Spleen (tissue), 11 donors: ENCODE results near the gene ETNK2. TPM values are rescaled to one million over a fixed set of nuclear protein-coding genes. Genes with fewer than 3 reads are reported as not detected.

Experiments used
- DNase-seq: peaks from one replicate; pipeline ENCODE4 v3.0.0-alpha.2; 2020
- H3K27ac ChIP-seq, 8 donors: fragments of 200-600 bp; sonication (generic) in 7 of 8; 1 replicate in 4 of 8; 2 replicates in 4 of 8; pipeline versions ENCODE4 v1.5.0 to v1.8.0; 2016 to 2021; ENCODE audit warnings: inconsistent platforms in 4 of 8, mild to moderate bottlenecking in 4 of 8, moderate library complexity in 1 of 8
- H3K27me3 ChIP-seq, 7 donors: fragments of 200-600 bp; sonication (generic) in 6 of 7; replicated peaks in 1 of 7; 1 replicate in 4 of 7; 2 replicates in 3 of 7; pipeline versions ENCODE4 v1.5.0 to v1.8.0; 2016 to 2021; ENCODE audit warnings: inconsistent platforms in 3 of 7, mild to moderate bottlenecking in 1 of 7
- H3K36me3 ChIP-seq, 6 donors: fragments of 200-600 bp; sonication (generic) in 5 of 6; 1 replicate in 4 of 6; 2 replicates in 2 of 6; pipeline versions ENCODE4 v1.5.0 to v1.8.0; 2016 to 2021; ENCODE audit warnings: inconsistent platforms in 2 of 6
- H3K4me1 ChIP-seq, 6 donors: fragments of 200-600 bp; sonication (generic) in 5 of 6; 1 replicate in 3 of 6; 2 replicates in 3 of 6; pipeline versions ENCODE4 v1.5.0 to v1.8.0; 2016 to 2021; ENCODE audit warnings: inconsistent platforms in 3 of 6
- H3K4me3 ChIP-seq, 8 donors: fragments of 200-600 bp; sonication (generic) in 7 of 8; 1 replicate in 4 of 8; 2 replicates in 4 of 8; pipeline versions ENCODE4 v1.5.0 to v1.8.0; 2016 to 2021; ENCODE audit warnings: inconsistent platforms in 4 of 8, mild to moderate bottlenecking in 4 of 8, moderate library complexity in 2 of 8
- H3K9me3 ChIP-seq, 8 donors: fragments of 200-600 bp; sonication (generic) in 7 of 8; 1 replicate in 4 of 8; 2 replicates in 4 of 8; pipeline versions ENCODE4 v1.5.0 to v1.8.0; 2016 to 2021; ENCODE audit warnings: inconsistent platforms in 4 of 8
- CTCF ChIP-seq, 11 experiments: fragments of 200-600 bp in 7 of 11; fragments of 450-650 bp in 4 of 11; sonication (generic) in 4 of 11; IDR thresholded peaks in 8 of 11; conservative IDR thresholded peaks in 3 of 11; 1 replicate in 7 of 11; 2 replicates in 4 of 11; pipeline versions ENCODE4 v1.4.0 to v1.8.0; 2016 to 2021; ENCODE audit warnings: antibody characterized with exemption in 11 of 11, inconsistent platforms in 4 of 11, mild to moderate bottlenecking in 1 of 11
- POLR2A ChIP-seq, 3 donors: fragments of 450-650 bp; IDR thresholded peaks; one replicate each; pipeline ENCODE4 v1.5.1; 2017; ENCODE audit warnings: antibody characterized with exemption in 3 of 3, mild to moderate bottlenecking in 1 of 3
- POLR2AphosphoS5 ChIP-seq, 3 donors: sonication (generic); formaldehyde crosslinking; IDR thresholded peaks; one replicate each; pipeline ENCODE4 v1.5.1; 2017; ENCODE audit warnings: antibody characterized with exemption in 3 of 3
- WGBS, 5 donors: extraction: QIAGEN DNeasy Blood & Tissue Kit in 3 of 5; methylation state at CpG; one replicate each; pipeline versions ENCODE4 v1.1.5 to v1.1.7; 2013 to 2018; 5-methylcytosine and 5-hydroxymethylcytosine counted together
- intact Hi-C: fragments of 100-400 bp; cut with DNase I; formaldehyde crosslinking; loops from one replicate; pipeline ENCODE4 v1.15.0; 2023; ENCODE audit warnings: low total_unique reads
- polyA plus RNA-seq, 3 donors: library from polyadenylated mRNA; stranded (reverse); fragments of 200-250 nt; gene quantifications; one replicate each; pipeline ENCODE4 v1.2.1, GENCODE V29; 2013
- total RNA-seq, 7 donors: library from RNA; depleted of rRNA in 3 of 7; stranded (reverse); fragments of >200 nt in 3 of 7; fragmentation: NEBNext Ultra II Directional in 4 of 7; extraction: Animal tissue kit (Norgen Biotek cat#: 25700) in 4 of 7; gene quantifications; one replicate each; pipeline versions ENCODE4 v1.1.0 to v1.2.1, GENCODE V29; 2016 to 2021
- donor health status: healthy with polysubstance abuse.
- donor health status: DM: no; HTN: no; CAD: no; lungs with moderate emphysema.
- donor health status: DM: no; HTN: no; CAD: no.
- donor health status: Bipolar disorder and iron deficiency.
- donor health status: healthy.
- donor health status: DM: no; HTN: no; CAD: no.
- donor health status: DM: yes; HTN: yes; CAD: no.

The ETNK2 gene
- total and polyA plus RNA-seq, 10 donors = 1.9 to 20.8 (median 5.6) TPM

GRCh38 chr1:204198348-204199340 lies 46.8 kb upstream of the ETNK2 start:
- Histone ChIP-seq H3K27ac (no peak overlapping the region), H3K36me3 (no peaks in the 10 kb centered on the region), H3K4me1 (no peaks in the 10 kb centered on the region), H3K9me3 (no peaks in the 10 kb centered on the region), H3K4me3 (no peak overlapping the region), H3K27me3 (peaks cover 0 to 64% (median 0%) of the 10 kb centered on the region in 7 donors)
- intact Hi-C loops = no loop called here
- DNase-seq = peak; percentile 16
- TF ChIP-seq POLR2A (IDR thresholded peaks at IDR 0.05) = no peak
- no peak for TF ChIP-seq POLR2AphosphoS5 (IDR thresholded peaks at IDR 0.05)
- TF ChIP-seq CTCF (IDR thresholded peaks at IDR 0.05 in 8 of 11, conservative IDR thresholded peaks at IDR 0.05 in 3 of 11) = no peak
- WGBS, 5 donors = 58 to 72% (median 67%) methylated on average over 18 of the region's 18 CpGs

DNA sequence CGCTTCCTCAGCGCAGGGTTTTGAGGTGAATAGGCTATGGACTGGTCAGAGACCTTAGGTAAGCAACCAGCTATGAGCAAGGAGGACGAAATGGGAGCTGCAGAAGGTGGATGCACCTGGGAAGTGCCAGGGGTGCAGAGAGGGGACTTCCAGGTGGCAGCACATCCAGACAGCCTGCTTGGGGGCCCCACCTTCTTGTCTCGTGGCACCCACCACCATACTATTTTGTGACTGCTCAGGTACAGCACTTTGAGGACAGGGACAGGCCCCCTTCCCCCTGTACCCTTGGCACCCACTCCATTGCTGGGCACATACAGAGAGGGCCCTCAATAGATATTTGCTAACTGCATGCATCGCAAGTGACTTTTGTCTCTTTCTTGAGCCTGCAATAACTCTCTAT lies 45.2 kb upstream of the ETNK2 start:
- intact Hi-C loops = no loop called here
- peaks cover 0 to 61% (median 0%) of the 10 kb centered on the region in 7 donors for H3K27me3 ChIP-seq
- H3K27ac ChIP-seq = no peak overlapping the region
- WGBS, 5 donors = 67 to 87% (median 75%) methylated on average over 5 of the region's 5 CpGs
- peak; percentile 16 for DNase-seq
- H3K4me1 ChIP-seq = no peaks in the 10 kb centered on the region
- no peaks in the 10 kb centered on the region for H3K36me3 ChIP-seq
- no peaks in the 10 kb centered on the region for H3K9me3 ChIP-seq
- no peak overlapping the region for H3K4me3 ChIP-seq
- TF ChIP-seq CTCF (IDR thresholded peaks at IDR 0.05 in 8 of 11, conservative IDR thresholded peaks at IDR 0.05 in 3 of 11) (no peak), POLR2AphosphoS5 (IDR thresholded peaks at IDR 0.05) (no peak), POLR2A (IDR thresholded peaks at IDR 0.05) (no peak)

DNA sequence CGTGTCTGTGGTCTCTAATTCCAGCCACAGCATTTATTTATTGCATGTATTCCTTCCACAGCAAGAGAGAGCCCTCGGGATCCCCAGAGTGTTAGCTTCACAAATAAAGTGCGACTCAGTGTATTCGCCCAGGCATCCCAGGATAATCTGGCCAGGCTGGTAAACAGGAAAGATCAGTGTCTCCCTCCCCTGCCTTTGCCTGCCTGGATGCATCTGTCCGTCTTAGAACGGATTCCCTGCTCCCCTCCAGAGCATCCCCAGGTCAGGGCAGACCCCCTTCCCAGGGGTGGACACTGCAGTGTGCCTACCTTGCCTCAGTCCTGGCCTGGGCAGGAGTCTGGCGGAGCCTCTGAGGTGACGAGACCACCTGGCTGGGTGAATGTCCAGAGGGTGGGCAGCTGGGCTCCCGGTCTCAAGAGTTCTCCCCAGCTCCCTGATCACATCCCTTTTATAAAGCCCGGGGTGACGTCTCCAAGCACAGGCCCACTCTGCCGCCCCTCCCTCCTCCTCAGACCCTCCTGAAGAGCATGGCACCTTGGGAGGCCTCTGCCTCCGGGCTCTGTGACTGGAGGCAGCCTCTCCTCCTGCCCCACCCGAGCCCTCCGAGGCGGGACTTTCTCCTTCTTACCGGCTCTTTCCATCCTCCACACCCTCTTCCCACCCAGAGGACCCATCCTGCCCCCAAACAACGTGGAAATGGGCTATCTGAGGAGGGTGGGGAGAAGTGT lies 44.4 kb upstream of the ETNK2 start, which contains the start of gene KISS1:
KISS1 (minus strand) TSS at position 424 of the 728 bp plus-strand sequence. CDS start 3,615 bp downstream, outside the sequence.
- Histone ChIP-seq H3K36me3 (no peaks in the 10 kb centered on the region), H3K4me3 (no peak within 1 kb of the TSS), H3K9me3 (no peaks in the 10 kb centered on the region), H3K4me1 (no peaks in the 10 kb centered on the region), H3K27ac (no peak within 1 kb of the TSS), H3K27me3 (peaks cover 0 to 67% (median 3%) of the 10 kb centered on the region in 7 donors)
- intact Hi-C loops = no loop called here
- WGBS, 5 donors = 66 to 75% (median 72%) methylated on average over 15 to 18 of the region's 18 CpGs
- DNase-seq = peak; percentile 61
- no peak for TF ChIP-seq POLR2AphosphoS5 (IDR thresholded peaks at IDR 0.05)

DNA sequence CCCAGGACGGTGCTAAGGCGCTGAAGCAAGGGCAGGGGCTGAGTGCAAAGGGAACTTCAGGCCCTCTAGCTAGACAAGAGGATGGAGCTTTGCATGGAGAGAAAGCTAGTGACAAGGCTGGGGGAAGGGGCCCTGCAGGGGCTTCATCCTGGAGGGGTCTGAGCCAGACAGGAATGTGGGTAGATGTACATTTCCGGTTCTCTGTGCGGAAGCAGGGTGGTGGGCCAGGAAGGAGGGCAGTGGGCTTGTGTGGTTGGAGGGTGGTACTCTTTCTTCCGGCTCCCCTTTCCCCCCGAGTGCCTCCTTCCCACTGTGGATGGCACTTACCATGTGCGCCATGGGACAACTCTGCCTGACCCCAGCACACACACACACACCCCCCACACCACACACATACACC lies 42.9 kb upstream of the ETNK2 start:
- H3K4me1 ChIP-seq = peaks cover 0 to 13% (median 6%) of the 10 kb centered on the region in 6 donors
- TF ChIP-seq POLR2AphosphoS5 (IDR thresholded peaks at IDR 0.05) (no peak), POLR2A (IDR thresholded peaks at IDR 0.05) (no peak), CTCF (IDR thresholded peaks at IDR 0.05 in 8 of 11, conservative IDR thresholded peaks at IDR 0.05 in 3 of 11) (no peak)
- peaks cover 0 to 74% (median 16%) of the 10 kb centered on the region in 7 donors for H3K27me3 ChIP-seq
- WGBS, 5 donors = 25 to 36% (median 33%) methylated on average over 4 to 7 of the region's 7 CpGs
- intact Hi-C loops = no loop called here
- H3K9me3 ChIP-seq = no peaks in the 10 kb centered on the region
- no peaks in the 10 kb centered on the region for H3K36me3 ChIP-seq
- peak; percentile 20 for DNase-seq
- H3K27ac ChIP-seq = no peak overlapping the region
- H3K4me3 ChIP-seq = no peak overlapping the region
